HG03045 (cell line): ENCODE data around the gene TMED10.
"Not testable (repeated sequence)": the region's sequence is repeated elsewhere in the genome, so short reads cannot be mapped to it uniquely, and the experiment has no call there.

Experiments
- ATAC-seq: cut with Tn5 transposase; IDR thresholded peaks from one replicate; pipeline ENCODE4 v1.9.1; 2021; ENCODE audit warnings: mild to moderate bottlenecking, moderate library complexity; ENCODE audit not compliant: unreplicated experiment

The TMED10 gene

DNA sequence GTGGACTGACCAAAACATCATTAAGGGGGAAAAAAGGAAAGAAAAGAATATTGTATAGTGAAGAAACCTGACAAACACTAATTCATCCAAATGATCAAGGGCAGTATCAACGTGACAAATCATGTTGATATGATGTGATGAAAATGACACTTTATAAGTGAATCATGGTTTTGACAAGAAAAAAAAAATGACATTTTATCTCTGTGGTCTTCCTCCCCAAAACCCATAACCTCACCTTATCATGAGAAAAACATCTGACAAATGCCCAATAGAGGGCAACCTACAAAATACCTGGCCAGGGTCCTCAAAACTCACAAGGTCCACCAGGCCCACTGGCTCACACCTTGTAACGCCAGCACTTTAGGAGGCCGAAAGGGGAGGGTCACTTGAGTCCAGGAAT is 13.8 kb downstream of the TMED10 start:
- no peak for ATAC-seq

DNA sequence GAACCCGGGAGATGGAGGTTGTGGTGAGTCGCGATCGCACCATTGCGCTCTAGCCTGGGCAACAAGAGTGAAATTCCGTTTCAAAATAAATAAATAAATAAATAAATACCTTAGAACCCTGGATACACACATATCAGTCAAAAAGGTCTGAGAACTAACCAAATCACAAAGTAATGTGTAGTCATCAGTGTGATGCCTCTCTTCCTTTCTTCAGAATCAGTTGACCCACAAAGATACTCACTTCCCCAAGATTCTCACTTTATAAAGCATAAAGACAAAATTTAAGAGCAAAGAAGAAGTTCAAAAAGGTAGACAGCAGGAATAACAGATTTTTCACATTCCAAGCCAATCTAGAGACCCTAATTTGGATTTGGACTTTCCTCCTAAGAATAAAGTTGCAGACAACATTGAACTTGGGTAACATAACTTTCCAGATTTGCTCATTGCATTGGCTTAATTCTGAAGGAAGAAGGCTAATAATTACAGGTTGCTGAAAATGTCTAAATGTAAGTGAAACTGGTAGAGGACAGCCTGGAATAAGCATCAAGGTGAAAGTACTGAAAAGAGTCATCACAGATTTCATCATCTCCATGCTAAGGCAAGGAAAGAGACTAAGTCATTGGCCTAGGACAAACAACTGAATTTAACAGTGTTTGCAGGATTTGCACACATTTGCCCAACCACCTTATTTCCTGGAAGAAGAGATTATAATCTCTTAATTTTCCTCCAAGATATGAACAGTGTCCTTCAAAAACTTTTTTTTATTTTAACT is 17.4 kb downstream of the TMED10 start:
- ATAC-seq = no peak

DNA sequence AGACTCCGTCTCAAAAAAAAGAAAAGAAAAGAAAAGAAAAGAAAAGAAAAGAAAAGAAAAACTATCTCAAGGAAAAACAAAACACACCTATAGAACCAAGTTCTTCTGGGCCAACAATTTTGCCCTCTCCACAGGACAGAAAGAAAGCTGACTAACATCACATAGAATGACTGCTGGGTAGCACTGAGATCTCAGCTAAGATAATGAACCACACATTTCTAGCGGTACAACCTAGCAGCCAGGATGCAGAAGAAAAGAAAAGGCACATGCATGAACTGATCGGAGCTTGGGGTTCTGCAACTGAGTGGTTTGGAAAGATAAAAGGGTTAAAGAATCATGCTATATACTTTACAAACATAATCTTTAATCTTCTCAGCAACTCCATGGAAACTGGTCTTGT is 19.5 kb downstream of the TMED10 start:
- no peak for ATAC-seq

DNA sequence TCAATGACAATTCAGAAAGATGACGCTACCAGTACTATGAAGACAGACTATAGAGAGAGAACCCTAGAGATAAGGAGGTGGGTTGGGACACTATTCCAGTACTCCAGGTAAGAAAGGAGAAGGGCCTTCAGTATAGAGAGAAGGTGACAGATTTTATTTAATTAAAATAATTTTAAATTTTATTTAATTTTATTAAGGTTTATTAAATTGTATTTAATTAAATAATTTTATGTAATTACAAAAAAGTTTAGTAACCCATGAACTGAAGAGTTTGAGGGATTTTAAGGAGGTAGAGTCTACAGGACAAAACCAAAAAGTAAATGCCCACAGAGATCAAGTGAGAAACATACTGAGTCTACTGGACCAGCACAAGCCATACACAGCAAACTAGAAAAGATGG is 20.3 kb downstream of the TMED10 start:
- ATAC-seq = no peak

DNA sequence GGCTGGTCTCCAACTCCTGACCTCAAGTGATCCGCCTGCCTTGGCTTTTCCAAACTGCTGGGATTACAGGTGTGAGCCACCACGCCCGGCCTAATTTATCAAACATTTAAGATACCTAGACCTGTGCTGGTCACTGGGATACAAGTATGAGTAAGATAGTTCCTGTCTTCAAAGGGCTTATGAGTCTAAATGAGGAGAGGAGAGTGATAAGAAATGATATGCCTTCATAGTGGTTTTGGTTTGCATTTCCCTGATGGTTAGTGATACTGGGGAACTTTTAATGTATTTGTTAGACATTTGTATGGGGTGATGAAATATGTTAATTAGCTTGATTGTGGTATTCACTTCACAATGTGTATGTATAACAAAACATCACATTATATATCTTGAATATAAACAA is 21.2 kb downstream of the TMED10 start:
- ATAC-seq = no peak

DNA sequence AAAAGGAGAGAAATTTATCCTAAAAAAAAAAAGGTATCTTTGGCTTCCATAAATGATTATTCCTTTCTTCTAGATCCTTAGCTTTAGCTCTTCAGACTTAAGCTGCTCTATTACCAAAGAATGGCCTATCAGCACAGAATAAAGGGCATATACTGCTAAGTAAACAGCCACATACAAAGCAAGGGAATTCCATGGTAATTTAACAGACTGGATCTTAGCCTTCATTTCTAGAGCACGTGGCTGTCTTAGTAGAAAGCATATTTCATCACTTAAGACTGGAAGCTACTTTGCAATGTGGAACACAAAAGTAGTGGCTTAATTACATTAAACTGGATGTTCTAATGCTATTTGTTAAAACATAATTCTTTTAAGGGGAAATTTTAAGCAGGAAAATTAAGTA is 23.1 kb downstream of the TMED10 start:
- no peak for ATAC-seq

DNA sequence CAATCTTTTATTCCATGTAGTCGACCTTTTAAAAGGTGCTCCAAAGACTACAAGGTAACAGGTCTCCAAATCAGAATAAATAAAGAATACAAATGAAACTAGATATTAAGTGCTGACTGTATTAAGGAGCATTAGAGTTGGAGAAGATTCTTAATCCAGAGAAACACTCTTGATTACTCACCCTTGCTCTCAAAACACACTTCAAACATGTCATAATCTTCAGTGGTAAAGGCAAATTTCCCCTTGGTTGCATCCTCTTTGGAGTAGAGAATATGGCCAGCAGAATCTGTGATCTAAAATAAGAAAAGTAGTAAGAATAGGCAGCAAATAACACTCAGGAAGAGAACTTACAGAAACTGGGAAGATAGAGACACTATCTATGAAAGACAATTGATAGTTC is 24.6 kb downstream of the TMED10 start:
- ATAC-seq = no peak

DNA sequence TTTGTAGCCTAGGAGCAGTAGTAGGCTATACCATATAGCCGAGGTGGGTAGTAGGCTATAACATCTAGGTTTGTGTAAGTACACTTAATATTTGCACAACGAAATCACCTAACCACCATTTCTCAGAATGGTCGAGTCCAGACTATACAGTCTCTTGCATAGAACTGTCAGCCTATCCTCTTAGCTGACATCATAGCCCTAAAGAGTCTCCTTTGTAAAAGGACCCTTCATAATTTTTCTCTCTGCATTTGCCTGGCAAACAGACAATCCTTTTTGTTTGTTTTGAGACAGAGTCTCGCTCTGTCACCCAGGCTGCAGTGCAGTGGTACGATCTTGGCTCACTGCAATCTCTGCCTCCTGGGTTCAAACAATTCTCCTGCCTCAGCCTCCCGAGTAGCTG is 25.8 kb downstream of the TMED10 start:
- not testable (repeated sequence) for ATAC-seq

DNA sequence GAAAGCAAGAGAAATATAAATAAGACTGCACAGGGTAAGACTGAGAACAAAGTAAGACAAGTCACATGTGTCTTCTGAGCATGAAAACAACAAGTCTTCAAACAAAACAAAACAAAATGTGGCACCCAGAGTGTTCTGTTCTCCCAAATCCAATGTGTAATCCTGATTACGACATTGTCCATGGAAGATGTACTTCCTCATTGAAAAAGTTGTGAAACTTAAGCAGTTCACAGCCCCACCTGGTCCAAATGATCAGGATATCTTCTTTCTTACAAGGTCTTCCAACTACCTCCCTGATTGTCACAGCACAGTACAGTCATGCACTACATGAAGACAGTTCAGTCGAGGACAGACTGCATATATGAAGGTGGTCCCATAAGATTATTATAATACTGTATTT is 26.3 kb downstream of the TMED10 start:
- ATAC-seq = no peak

DNA sequence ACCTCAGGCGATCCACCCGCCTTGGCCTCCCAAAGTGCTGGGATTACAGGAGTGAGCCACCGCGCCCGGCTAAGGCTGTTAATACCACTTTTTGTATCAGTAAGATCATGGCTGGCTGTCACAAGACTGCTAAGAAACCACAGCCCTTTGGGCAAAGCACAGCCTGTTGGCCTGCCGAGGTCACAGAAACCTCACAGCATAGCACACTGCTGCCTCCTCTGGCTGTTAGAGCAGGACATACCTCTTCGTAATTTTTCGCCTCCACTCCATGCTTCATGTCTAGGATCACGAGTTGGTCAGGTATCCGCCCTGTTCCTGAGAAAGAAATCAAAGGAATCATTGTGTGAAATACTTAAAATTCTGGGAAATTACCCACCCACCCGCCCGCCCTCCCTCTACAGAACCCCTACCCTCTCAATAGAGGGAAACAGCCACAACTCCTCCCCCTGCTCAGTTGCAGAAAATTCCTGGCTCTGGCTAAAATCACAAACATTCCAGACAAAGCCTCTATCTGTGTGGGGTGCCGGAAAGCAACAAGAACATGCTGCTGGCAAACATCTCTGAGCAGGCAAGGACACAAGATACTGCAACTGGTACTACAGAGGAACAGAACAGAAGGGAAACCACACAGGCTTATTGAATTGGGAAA is 28.9 kb downstream of the TMED10 start:
- no peak for ATAC-seq

DNA sequence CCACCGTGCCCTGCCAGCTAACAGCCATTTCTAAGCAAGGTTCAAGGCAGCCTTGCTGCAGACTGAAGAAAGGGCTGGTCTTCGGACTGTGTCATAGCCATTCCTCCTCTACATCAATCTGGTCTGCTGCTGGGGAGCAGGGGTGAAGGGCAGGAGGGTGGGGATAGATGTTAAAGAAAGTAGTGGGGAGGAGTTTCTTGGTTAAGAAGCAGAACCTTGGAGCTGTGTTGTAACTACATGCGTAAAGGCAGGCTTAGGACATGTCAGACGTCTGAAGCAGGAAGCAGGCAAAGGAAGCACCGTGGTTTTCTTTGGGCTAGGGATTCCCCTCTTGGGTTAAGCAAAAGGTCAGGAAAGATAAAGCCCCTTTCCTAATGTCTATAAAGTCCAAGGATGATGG is 31.5 kb downstream of the TMED10 start:
- ATAC-seq = no peak

DNA sequence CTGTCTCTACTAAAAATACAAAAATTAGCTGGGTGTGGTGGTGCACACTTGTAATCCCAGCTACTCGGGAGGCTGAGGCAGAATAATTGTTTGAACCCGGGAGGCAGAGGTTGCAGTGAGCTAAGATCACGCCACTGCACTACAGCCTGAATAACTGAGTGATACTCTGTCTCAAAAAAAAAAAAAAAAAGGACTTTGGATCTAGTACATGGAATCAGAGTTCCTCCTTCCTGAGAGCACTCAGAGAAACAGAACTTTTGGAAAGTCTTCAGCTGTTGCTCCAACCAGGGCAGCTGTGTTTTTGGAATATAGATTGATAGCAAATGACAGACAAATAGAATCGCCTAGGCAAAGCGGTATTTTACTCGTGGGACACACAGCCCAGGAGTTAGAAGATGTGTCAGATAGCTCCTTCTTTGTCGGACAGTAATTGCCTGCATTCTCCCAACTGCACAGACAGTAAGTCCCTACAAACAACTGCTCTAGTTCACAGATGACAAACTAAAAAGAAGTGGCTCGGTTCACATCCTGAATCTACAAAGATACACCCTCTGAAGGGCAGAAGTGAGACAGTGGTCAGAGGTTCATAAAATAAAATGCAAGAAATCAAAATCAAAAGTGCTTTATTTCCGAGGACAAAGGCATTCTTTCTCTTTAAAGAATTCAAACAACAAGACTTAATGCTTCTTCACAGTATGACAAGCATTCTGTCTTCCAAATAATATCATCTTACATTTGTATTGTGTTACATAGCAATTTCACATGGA is 32.5 kb downstream of the TMED10 start:
- ATAC-seq = no peak

DNA sequence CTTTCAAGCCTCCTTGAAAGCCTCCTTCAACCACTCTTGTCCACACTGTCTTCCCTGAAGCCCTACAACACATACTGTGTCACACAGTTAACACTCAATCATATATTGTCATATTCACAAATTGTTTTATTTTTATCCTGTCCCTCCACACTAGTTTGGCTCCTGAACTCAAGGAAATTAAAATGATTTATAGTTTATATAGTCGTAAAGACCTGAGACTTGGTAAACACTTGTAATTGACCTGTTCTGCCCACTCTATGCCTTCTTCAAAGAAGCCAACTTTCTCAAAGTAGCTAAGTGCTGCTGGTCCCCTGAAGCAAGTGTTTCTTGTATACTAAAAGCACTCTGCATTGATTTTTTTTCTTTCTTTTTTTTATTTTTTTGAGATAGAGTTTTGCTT is 33.9 kb downstream of the TMED10 start:
- ATAC-seq = no peak

DNA sequence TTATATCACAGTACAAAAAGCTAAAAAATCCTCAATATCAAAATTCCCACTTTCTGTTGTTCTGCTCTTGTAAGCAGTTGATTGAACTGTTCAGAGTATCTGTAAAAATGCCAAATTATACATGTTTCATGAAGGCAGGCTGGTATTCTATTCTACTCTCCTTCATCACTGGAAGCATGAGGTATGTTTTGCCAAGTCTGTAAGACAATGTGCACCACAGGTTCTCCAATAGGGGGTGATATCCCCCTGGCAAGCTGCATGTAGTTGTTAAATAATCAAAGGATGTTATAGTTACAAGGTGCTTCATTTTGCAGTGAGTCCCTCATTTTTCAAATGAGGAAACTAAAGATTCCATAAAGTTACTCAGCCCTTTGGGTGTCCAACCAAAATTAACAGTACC is 34.4 kb downstream of the TMED10 start:
- ATAC-seq = no peak

DNA sequence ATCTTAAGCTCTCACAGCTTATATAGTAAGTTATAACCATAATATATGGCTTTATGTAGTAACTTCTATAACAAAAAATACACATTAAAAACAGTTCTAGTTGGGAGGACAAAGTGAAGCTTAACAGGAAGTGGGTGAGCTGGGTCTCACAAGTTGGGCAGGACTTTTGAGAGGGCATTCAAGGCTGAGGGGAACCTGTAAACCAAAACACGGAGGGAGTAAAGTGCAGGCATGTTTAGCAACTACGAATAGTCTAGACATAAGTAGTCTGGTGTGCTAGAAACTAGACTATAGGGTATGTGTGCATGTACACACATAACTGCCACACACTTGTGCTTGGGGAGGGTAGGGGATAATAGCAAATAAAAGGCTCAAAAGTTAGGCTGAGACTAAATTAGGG is 35.4 kb downstream of the TMED10 start:
- ATAC-seq = no peak

DNA sequence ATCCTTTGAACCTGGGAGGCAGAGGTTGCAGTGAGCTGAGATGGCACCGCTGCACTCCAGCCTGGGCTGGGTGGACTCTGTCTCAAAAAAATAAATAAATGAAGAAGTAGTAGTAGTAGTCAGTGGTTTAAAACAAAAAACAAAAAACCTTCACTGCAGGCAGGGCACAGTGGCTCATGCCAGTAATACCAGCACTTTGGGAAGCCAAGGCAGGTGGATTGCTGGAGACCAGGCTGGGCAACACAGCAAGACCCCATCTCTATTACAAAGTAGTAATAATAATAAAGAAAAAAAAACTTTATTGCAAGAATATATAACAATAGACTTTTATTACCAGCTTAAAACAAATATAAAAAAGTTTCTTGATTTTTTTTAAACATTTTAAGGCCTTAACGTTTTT is 35.8 kb downstream of the TMED10 start:
- no peak for ATAC-seq

DNA sequence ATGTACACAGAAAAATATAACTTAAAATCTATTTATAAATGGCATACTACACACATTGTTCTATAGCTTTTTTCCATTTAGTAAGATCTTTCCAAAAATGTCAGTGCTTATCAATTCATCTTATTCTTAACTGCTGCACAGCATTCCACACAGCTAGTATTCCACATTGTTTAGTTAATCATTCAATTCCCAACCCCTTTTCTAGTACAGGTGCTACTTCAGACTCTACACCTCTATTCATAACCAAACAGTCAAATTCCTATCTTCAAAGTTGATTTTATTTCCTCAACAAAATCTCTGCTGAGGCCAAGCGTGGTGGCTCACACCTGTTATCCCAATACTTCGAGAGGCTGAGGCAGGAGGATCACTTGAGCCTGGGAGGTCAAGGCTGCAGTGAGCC is 37.2 kb downstream of the TMED10 start:
- ATAC-seq = no peak

DNA sequence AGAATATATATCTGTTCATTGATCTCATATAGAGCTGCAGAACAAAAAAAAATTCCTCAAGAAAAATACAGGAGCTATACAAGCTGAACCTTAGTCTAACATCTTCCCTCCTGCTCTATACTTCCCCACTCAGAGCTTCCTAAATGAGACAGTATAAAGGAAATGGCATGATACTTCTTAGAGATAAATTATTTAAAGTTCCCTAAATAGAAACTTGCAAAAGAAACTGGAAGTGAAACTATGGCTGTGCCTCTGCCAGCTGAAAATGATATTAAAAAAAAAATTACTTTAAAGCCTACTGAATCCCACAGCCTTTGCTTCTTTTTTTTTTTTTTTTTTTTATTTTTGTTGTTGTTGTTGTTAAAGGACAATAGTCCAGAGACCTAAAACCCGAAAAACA is 37.9 kb downstream of the TMED10 start:
- ATAC-seq = no peak

DNA sequence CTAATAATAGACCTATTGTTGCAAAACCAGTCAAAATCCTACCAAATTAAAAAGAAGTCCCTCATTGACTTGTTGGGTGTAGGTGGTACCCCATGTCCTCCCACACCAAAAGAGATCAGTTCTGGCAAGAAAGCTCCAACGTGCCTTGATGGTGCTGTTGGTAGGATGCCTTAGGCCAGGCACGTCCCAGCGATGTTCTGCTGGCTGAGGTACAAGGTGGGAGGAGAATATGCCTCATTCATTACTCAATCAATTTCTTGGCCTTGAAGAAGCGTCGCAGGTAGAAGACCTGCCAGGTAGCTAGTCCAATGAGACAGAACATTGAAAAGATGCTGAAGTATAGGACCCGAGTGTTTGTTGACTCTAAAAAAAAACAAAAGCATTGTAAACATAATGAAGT is 41.8 kb downstream of the TMED10 start:
- ATAC-seq = no peak

DNA sequence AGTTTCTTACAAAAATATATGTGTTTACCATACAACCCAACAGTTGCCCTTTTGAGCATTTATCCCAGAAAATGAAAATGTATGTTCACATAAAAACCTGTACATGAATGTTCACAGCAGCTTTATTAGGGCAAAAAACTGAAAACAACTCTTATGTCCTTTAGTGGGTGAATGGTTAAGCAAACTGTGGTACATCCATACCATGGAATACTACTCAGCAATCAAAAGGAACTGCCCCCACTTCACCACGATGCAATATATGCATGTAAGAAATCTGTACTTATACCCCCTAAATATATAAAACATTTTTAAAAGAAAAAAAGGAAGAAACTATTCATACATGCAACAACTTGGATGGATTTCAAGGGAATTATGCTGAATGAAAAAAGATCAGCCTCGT is 42.8 kb downstream of the TMED10 start:
- no peak for ATAC-seq

DNA sequence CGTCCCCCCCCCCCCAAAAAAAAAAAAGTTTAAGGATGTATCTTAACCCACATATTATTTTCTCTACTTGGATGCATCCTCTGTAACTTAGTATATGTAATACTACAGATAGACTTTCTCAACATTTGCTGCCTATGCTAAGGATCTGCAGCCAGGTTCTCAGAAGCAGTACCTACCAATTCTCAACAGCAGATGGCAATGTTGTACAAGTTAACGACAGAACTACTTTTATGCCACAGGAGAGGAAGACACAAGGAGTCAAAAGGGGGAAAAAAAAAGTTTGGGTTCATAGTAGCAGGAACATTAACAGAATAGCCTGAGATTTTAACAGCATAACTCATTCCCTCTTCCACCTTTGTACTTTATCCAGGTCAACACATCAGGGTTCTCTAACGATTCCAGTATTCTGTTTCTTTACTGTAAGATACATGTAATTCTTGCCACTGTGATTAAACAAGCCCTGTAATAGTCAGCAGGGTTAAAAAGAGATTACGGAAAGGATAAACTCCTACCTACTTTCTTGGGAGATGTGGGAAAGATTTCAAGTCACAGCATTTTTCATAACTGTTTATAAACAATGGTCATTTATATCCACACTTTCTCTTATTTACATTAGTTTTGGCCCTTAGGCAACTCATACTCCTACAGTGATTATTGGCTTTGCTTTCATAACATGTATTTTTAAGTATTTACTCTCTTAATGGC is 43.9 kb downstream of the TMED10 start:
- ATAC-seq = no peak
